Loucy (cell line): ENCODE measurements around the gene RBM6.

ENCODE experiments used
- H2AFZ ChIP-seq: fragments of 200-600 bp; sonication (generic); 2 replicates; pipeline ENCODE4 v1.6.0; 2016; ENCODE audit warnings: antibody characterized with exemption, mild to moderate bottlenecking, low read length, moderate library complexity
- H3F3A ChIP-seq: fragments of 200-600 bp; 2 replicates; pipeline ENCODE4 v1.6.0; 2016; ENCODE audit warnings: antibody characterized with exemption, low read depth, mild to moderate bottlenecking
- H3K27me3 ChIP-seq: fragments of 200-600 bp; sonication (generic); 2 replicates; pipeline ENCODE4 v1.6.1; 2014; ENCODE audit warnings: low read length, mild to moderate bottlenecking; ENCODE audit not compliant: insufficient read depth, poor library complexity, severe bottlenecking
- H3K36me3 ChIP-seq: fragments of 200-600 bp; sonication (generic); 2 replicates; pipeline ENCODE4 v1.6.1; 2016; ENCODE audit warnings: low read length; ENCODE audit not compliant: insufficient read depth
- H3K4me1 ChIP-seq: fragments of 200-600 bp; sonication (generic); 2 replicates; pipeline ENCODE4 v1.5.1; 2014; ENCODE audit warnings: low read length, mild to moderate bottlenecking; ENCODE audit not compliant: insufficient read depth, poor library complexity, severe bottlenecking
- H3K4me2 ChIP-seq: fragments of 200-600 bp; sonication (generic); 2 replicates; pipeline ENCODE4 v1.6.0; 2014; ENCODE audit warnings: antibody characterized with exemption, low read length, low read depth, mild to moderate bottlenecking; ENCODE audit not compliant: poor library complexity, severe bottlenecking
- H3K4me3 ChIP-seq: fragments of 200-600 bp; sonication (generic); 2 replicates; pipeline ENCODE4 v1.5.1; 2014; ENCODE audit warnings: low read length, mild to moderate bottlenecking, mixed read lengths; ENCODE audit not compliant: poor library complexity, severe bottlenecking
- H3K79me2 ChIP-seq: fragments of 200-600 bp; sonication (generic); 2 replicates; pipeline ENCODE4 v1.6.1; 2014; ENCODE audit warnings: low read length; ENCODE audit not compliant: insufficient read depth
- H3K9ac ChIP-seq: fragments of 200-600 bp; sonication (generic); 2 replicates; pipeline ENCODE4 v1.6.0; 2014; ENCODE audit warnings: mild to moderate bottlenecking, low read depth, low read length, moderate library complexity; ENCODE audit not compliant: poor library complexity, severe bottlenecking
- H3K9me2 ChIP-seq: fragments of 200-600 bp; sonication (generic); replicated peaks from 2 replicates; pipeline ENCODE4 v1.6.1; 2016; ENCODE audit warnings: low read depth, low read length, mixed read lengths
- H3K9me3 ChIP-seq: fragments of 200-600 bp; sonication (generic); 2 replicates; pipeline ENCODE4 v1.6.1; 2014; ENCODE audit warnings: mild to moderate bottlenecking, antibody characterized with exemption, low read length, low read depth; ENCODE audit not compliant: insufficient read depth
- H4K20me1 ChIP-seq: fragments of 200-600 bp; sonication (generic); 2 replicates; pipeline ENCODE4 v1.6.0; 2014; ENCODE audit warnings: antibody characterized with exemption, low read length, mild to moderate bottlenecking; ENCODE audit not compliant: insufficient read depth, poor library complexity, severe bottlenecking
- CTCF ChIP-seq: fragments of 200-600 bp; sonication (generic); conservative IDR thresholded peaks from 2 replicates; pipeline ENCODE4 v1.5.1; 2014; ENCODE audit warnings: mild to moderate bottlenecking, antibody characterized with exemption, low read length
- EZH2phosphoT487 ChIP-seq: fragments of 200-600 bp; IDR thresholded peaks from 2 replicates; pipeline ENCODE4 v1.6.1; 2018; ENCODE audit warnings: antibody characterized with exemption, mild to moderate bottlenecking, moderate library complexity, borderline replicate concordance

Gene RBM6

GRCh38 chr3:49998326-49998725, 58.4 kb downstream of the RBM6 start:
- H3K36me3 ChIP-seq: peaks cover 61% of the 10 kb centered on the region; the same call in 1 of the 2 replicates
- no peaks in the 10 kb centered on the region for H3K4me1 ChIP-seq
- H3K4me2 ChIP-seq: no peak overlapping the region
- no peak overlapping the region for H3K4me3 ChIP-seq
- no peaks in the 10 kb centered on the region for H3K9me2 ChIP-seq
- no peak overlapping the region for H2AFZ ChIP-seq
- TF ChIP-seq CTCF (no peak), EZH2phosphoT487 (no peak)
- no peaks in the 10 kb centered on the region for H3F3A ChIP-seq
- no peaks in the 10 kb centered on the region for H4K20me1 ChIP-seq
- no peaks in the 10 kb centered on the region for H3K9me3 ChIP-seq
- H3K27me3 ChIP-seq: no peaks in the 10 kb centered on the region
- H3K79me2 ChIP-seq: peaks cover 15% of the 10 kb centered on the region; the same call in 1 of the 2 replicates
- H3K9ac ChIP-seq: no peak overlapping the region

GRCh38 chr3:50001511-50001910, 61.6 kb downstream of the RBM6 start:
- peaks cover 49% of the 10 kb centered on the region; the same call in 1 of the 2 replicates for H3K36me3 ChIP-seq
- H3K9ac ChIP-seq: no peak overlapping the region
- TF ChIP-seq CTCF (no peak), EZH2phosphoT487 (no peak)

DNA sequence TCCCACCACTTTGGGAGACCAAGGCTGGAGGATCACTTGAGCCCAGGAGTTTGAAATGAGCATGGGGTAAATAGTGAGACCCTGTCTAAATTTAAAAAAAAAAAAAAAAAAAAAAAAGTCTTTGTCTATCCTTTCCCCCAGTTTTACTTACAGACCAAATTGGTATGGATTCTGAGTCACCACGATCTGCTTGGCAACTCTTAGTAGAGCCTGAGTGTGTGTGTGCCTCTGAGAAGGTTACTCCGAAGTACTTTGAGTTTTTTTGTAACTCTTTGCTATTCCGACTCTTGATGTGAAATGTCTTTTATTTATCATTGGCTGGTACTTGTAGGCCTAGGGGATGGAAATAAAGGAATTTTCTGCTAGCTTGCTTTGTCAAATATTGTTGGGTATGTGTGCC, 63.3 kb downstream of the RBM6 start:
- Histone ChIP-seq H3K36me3 (peaks cover 45% of the 10 kb centered on the region; the same call in 1 of the 2 replicates), H3K4me3 (no peak overlapping the region), H3K9me3 (no peaks in the 10 kb centered on the region), H2AFZ (no peak overlapping the region), H3K9ac (no peak overlapping the region), H3K79me2 (peaks cover 11% of the 10 kb centered on the region), H3F3A (no peaks in the 10 kb centered on the region), H3K4me2 (no peak overlapping the region), H3K9me2 (no peaks in the 10 kb centered on the region), H3K27me3 (no peaks in the 10 kb centered on the region), H4K20me1 (no peaks in the 10 kb centered on the region), H3K4me1 (no peaks in the 10 kb centered on the region)
- no peak for TF ChIP-seq CTCF
- TF ChIP-seq EZH2phosphoT487: no peak

More at GRCh38 chr3:50001511-50001910, 61.6 kb downstream of the RBM6 start:
- Histone ChIP-seq H3K9me2 (no peaks in the 10 kb centered on the region), H3K27me3 (no peaks in the 10 kb centered on the region), H3F3A (no peaks in the 10 kb centered on the region), H3K9me3 (no peaks in the 10 kb centered on the region), H3K79me2 (peaks cover 11% of the 10 kb centered on the region), H3K4me3 (no peak overlapping the region), H4K20me1 (no peaks in the 10 kb centered on the region), H2AFZ (no peak overlapping the region), H3K4me2 (no peak overlapping the region), H3K4me1 (no peaks in the 10 kb centered on the region)
